Measurements from ENCODE around the gene PNPLA5. TPM values are rescaled to one million over a fixed set of nuclear protein-coding genes. Genes with fewer than 3 reads are reported as not detected.

The PNPLA5 gene
- total and polyA plus RNA-seq, 11 donors = not detected

GRCh38 chr22:43879901-43880540 lies 11.8 kb downstream of the PNPLA5 start:
- intact Hi-C loops (cut with DNase I) = loop anchor here in 4 of 10 donors (5.0 to 10.0 kb wide), 3 partner anchors 493 to 605 kb away; no protein-coding TSS in a partner anchor
- Histone ChIP-seq H3K27ac (no peak overlapping the region), H3K9me3 (no peaks in the 10 kb centered on the region), H3K4me1 (no peaks in the 10 kb centered on the region), H3K36me3 (no peaks in the 10 kb centered on the region), H3K27me3 (peaks cover 0 to 45% (median 0%) of the 10 kb centered on the region in 9 donors), H3K4me3 (no peak overlapping the region)
- TF ChIP-seq POLR2A (IDR thresholded peaks at IDR 0.05) = no peak
- no peak for TF ChIP-seq CTCF (IDR thresholded peaks at IDR 0.05)
- WGBS, 4 donors = 73 to 80% (median 76%) methylated on average over 10 to 14 of the region's 14 CpGs
- DNase-seq = no peak
- ATAC-seq = no peak

- ATAC-seq (no peak), DNase-seq (no peak)
- no peak for TF ChIP-seq CTCF (IDR thresholded peaks at IDR 0.05)
- no peak for TF ChIP-seq POLR2A (IDR thresholded peaks at IDR 0.05)
- H3K9me3 ChIP-seq = no peaks in the 10 kb centered on the region
- WGBS, 4 donors = 66 to 73% (median 69%) methylated on average over 6 to 12 of the region's 12 CpGs
- intact Hi-C loops (cut with DNase I) = no loop called here
- H3K27me3 ChIP-seq = peaks cover 0 to 55% (median 0%) of the 10 kb centered on the region in 9 donors
- no peaks in the 10 kb centered on the region for H3K36me3 ChIP-seq
- H3K27ac ChIP-seq = no peak overlapping the region
- no peak overlapping the region for H3K4me3 ChIP-seq
- H3K4me1 ChIP-seq = no peaks in the 10 kb centered on the region
These were observed 12.8 kb downstream of the PNPLA5 start for GRCh38 chr22:43878831-43879550.

- Histone ChIP-seq H3K27ac (no peak overlapping the region), H3K9me3 (no peaks in the 10 kb centered on the region), H3K4me3 (no peak overlapping the region), H3K4me1 (no peaks in the 10 kb centered on the region), H3K27me3 (peaks cover 0 to 60% (median 0%) of the 10 kb centered on the region in 9 donors), H3K36me3 (no peaks in the 10 kb centered on the region)
- ATAC-seq (peak in 1 of 4 donors; percentile 25), DNase-seq (no peak)
- TF ChIP-seq POLR2A (IDR thresholded peaks at IDR 0.05) (no peak), CTCF (IDR thresholded peaks at IDR 0.05) (no peak)
- 35 to 45% (median 40%) methylated on average over 12 of the region's 12 CpGs for WGBS, 4 donors
- intact Hi-C loops (cut with DNase I) = no loop called here
These were observed 13.6 kb downstream of the PNPLA5 start for GRCh38 chr22:43878079-43878795.

Data from heart left ventricle (tissue), 16 donors.